H1 (cell line): ENCODE data around the gene SLC27A6. TPM values are rescaled to one million over a fixed set of nuclear protein-coding genes. Genes with fewer than 3 reads are reported as not detected.

ENCODE experiments used
- BRCA1 ChIP-seq: IDR thresholded peaks from 2 replicates; pipeline ENCODE4 v1.6.1; 2012; ENCODE audit warnings: low read depth, low read length, improper control_type of control experiment
- CHD1 ChIP-seq: IDR thresholded peaks from 2 replicates; pipeline ENCODE4 v1.6.1; 2012; ENCODE audit warnings: low read depth, low read length, improper control_type of control experiment
- GTF2F1 ChIP-seq: IDR thresholded peaks from 2 replicates; pipeline ENCODE4 v1.6.1; 2012; ENCODE audit warnings: low read depth, low read length, improper control_type of control experiment, borderline replicate concordance
- KDM5A ChIP-seq: fragments of 200-600 bp; IDR thresholded peaks from 2 replicates; pipeline ENCODE4 v1.7.1; 2012; ENCODE audit warnings: mild to moderate bottlenecking, low read length, inconsistent platforms, mixed read lengths
- RAD21 ChIP-seq, 2 experiments: IDR thresholded peaks in 1 of 2; conservative IDR thresholded peaks in 1 of 2; 2 replicates each; pipeline ENCODE4 v1.6.1; 2011; ENCODE audit warnings: low read depth in 2 of 2, low read length in 2 of 2, improper control_type of control experiment in 1 of 2, inconsistent platforms in 1 of 2, mild to moderate bottlenecking in 1 of 2, moderate library complexity in 1 of 2
- polyA plus RNA-seq, 7 experiments: library from polyadenylated mRNA; depleted of rRNA in 3 of 7; stranded (reverse) in 5 of 7; unstranded in 2 of 7; fragments of >200 nt in 5 of 7; fragments of 200-250 nt in 2 of 7; gene quantifications; 1 replicate in 5 of 7; 2 replicates in 1 of 7; 4 replicates in 1 of 7; pipeline versions ENCODE4 v1.2.1 to v1.2.3, GENCODE V29; 2011 to 2013; ENCODE audit warnings: missing spikeins in 2 of 7, mixed read lengths in 2 of 7
- total RNA-seq: library from RNA; stranded (reverse); fragmentation: NEBNext Ultra II Directional; extraction: Animal tissue kit (Norgen Biotek cat#: 25700); gene quantifications from 2 replicates; pipeline ENCODE4 v1.2.1, GENCODE V29; 2021

The SLC27A6 gene
- total and polyA plus RNA-seq, 2 of the 8 experiments (the other 6 are each of a cell fraction or from before 2014, with no cell fraction given) = 4.0 to 4.7 TPM

DNA sequence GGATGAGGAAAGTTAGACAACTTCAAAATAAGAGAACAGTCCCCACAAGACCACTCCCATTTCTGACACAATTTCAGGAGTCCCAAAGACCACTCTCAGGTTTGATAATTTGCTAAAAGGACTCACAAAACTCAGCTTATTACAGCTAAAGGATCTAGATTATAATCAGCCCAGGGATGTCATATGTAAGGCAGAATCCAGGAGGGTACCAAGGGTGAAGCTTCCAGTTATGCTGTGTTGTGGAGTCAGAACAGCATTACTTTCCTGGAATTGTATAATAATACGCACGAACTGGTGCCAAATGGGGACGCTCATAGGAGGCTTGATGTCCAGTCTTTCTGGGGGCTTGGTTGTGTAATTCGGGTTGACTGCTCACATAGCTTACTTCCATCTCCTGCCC, 55.4 kb downstream of the SLC27A6 start (continued):
- no peak for TF ChIP-seq KDM5A
- no peak for TF ChIP-seq CHD1
- no peak for TF ChIP-seq GTF2F1
- no peak for TF ChIP-seq RAD21 (IDR thresholded peaks at IDR 0.05 in 1 of 2, conservative IDR thresholded peaks at IDR 0.05 in 1 of 2; ENCODE audit: low read depth in 2 of 2, low read length in 2 of 2)
- TF ChIP-seq BRCA1 = no peak
